Cardiac fibroblast (primary cell): ENCODE data around the gene CHST11.

ENCODE experiments used
- DNase-seq, 2 donors: peaks; one replicate each; pipeline versions ENCODE4 v3.0.0 to v3.0.0-alpha.2; 2010; ENCODE audit warnings: low read depth in 2 of 2
- H3K4me3 ChIP-seq, 2 donors: replicated peaks in 1 of 2; 1 replicate in 1 of 2; 2 replicates in 1 of 2; pipeline ENCODE4 v1.5.1; 2011; ENCODE audit warnings: low read depth in 2 of 2, low read length in 2 of 2, mild to moderate bottlenecking in 2 of 2, moderate library complexity in 1 of 2
- TF ChIP-seq, protein P1 (sequence below): IDR thresholded peaks from one replicate; pipeline ENCODE4 v1.5.1; 2011; ENCODE audit warnings: low read depth, mild to moderate bottlenecking, low read length, inconsistent platforms

CHST11 gene

DNA sequence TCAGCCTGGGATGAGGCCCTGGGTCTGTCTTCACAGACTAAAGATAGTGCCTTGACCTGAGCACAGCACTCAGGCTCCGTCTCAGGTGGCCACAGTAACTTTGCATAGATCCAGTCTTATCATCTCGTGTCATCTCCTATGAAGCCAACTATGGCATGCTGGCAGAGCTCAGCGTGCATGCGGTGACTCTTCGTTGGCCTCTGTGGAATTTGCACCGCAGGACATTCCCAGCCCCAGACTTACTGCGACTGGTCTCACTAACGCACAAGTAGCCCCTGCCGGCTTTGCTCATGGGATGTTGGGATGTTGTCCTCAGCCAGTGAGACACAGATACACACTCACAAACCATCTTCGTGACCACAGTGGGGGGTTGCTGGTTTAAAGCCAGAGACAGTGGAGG is 199.6 kb downstream of the CHST11 start:
- TF ChIP-seq, protein P1, sequence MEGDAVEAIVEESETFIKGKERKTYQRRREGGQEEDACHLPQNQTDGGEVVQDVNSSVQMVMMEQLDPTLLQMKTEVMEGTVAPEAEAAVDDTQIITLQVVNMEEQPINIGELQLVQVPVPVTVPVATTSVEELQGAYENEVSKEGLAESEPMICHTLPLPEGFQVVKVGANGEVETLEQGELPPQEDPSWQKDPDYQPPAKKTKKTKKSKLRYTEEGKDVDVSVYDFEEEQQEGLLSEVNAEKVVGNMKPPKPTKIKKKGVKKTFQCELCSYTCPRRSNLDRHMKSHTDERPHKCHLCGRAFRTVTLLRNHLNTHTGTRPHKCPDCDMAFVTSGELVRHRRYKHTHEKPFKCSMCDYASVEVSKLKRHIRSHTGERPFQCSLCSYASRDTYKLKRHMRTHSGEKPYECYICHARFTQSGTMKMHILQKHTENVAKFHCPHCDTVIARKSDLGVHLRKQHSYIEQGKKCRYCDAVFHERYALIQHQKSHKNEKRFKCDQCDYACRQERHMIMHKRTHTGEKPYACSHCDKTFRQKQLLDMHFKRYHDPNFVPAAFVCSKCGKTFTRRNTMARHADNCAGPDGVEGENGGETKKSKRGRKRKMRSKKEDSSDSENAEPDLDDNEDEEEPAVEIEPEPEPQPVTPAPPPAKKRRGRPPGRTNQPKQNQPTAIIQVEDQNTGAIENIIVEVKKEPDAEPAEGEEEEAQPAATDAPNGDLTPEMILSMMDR = no peak
- no peak for DNase-seq
- no peak overlapping the region for H3K4me3 ChIP-seq

DNA sequence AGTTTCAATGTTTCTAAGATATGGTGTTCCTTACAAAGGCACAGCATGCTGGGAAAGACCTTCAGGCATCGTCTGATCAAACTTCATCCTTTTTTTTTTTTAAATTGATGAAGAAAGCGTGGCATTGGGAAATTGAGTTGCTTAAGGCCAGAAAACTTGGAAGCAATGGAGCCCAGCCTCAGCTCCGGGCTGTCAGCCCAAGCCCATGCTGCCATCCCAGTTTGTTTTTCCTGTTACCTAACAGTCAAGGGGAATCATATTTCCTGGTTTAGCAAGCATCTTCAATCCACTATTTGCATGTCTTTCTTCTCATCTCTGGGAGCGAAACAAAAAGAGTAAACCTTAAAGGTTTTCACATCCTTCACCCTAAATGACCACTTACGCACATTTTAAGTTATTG is 200.2 kb downstream of the CHST11 start:
- H3K4me3 ChIP-seq = no peak overlapping the region
- TF ChIP-seq, protein P1 = no peak
- peak; percentile 45 to 86 for DNase-seq

DNA sequence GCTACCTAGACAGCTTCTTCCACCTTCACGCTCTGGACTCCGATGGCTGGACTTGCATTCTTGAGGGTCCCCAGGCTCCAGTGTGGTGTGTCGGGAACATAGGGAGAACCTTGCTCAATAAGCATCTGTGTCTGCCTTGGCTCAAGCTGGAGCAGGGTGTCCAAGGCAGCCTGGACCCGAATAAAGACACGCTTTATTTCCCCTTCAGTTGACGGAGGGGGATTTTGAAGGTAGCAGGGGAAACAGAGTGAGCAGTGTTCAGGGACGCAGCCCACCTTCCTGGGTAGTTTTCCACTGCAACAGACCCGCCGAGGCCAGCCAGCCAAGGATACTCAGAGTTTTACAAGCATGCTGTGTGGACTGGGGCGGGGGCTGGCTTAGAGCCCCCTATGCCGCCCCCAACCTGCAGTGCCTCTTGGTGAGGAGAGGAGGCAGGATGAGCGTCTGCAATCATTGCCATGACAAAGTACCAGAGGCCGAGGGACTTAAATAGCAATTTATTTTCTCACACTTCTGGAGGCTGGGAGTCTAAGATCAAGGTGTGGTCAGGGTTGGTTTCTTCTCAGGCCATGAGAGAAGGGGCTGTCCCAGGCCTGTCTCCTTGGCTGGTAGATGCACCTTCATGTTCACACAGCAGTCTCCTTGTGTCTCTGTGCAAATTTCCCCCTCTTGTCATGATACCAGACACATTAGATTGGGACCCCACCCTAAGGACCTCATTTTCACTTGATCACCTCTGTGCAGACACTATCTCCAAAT is 201.2 kb downstream of the CHST11 start:
- no peak for DNase-seq
- H3K4me3 ChIP-seq = no peak overlapping the region
- TF ChIP-seq, protein P1 = no peak

DNA sequence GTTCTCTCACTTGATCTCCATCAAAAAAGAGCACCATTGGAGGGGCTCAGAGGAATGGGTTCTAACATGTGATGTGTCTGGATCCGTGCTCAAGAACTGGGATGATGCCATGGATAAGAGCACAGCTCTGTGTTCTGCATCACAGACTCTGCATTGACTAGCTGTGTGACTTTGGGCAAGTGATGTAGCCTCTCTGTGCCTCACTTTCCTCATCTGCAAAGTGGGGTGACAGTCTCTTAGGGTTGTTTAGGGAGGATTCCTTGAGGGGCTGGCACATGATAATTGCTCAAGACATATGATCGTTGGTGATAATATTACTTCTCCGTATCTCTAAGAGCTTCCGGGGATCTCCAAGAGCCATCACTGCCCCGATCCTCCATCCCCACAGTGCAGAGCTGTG is 202.3 kb downstream of the CHST11 start:
- H3K4me3 ChIP-seq = no peak overlapping the region
- TF ChIP-seq, protein P1 = no peak
- no peak for DNase-seq

DNA sequence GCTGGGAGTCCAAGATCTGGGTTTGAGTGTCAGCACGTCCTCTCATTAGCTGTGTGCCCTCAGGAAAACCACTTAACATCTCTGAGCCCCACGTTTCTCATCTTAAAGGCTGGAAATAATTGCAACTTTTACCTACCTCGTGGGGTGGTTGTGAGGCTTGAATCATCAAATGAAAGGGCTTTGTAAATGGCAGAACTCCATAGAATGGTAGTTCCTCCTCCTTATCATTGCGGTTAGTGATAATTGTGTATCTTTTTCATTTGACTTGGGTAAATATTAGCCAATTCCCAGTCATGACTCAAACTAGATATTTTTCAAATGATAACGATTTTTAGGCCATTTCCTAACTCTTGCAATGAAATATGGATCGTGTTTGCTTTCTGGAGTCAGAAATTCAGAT is 205.5 kb downstream of the CHST11 start:
- DNase-seq = peak in 1 of 2 donors; percentile 76
- H3K4me3 ChIP-seq = no peak overlapping the region
- TF ChIP-seq, protein P1 = no peak

- no peak overlapping the region for H3K4me3 ChIP-seq
- no peak for DNase-seq
- TF ChIP-seq, protein P1 = no peak
These were observed 206.2 kb downstream of the CHST11 start for GRCh38 chr12:104662908-104663307.

- no peak overlapping the region for H3K4me3 ChIP-seq
- TF ChIP-seq, protein P1 = no peak
- no peak for DNase-seq
These were observed 207.6 kb downstream of the CHST11 start for GRCh38 chr12:104664351-104664750.
